ENCODE measurements around the gene NOD1. TPM values are rescaled to one million over a fixed set of nuclear protein-coding genes. Genes with fewer than 3 reads are reported as not detected.
"Not testable (repeated sequence)": the region's sequence is repeated elsewhere in the genome, so short reads cannot be mapped to it uniquely, and the experiment has no call there.

The NOD1 gene
- 32.7 TPM for total RNA-seq (ENCODE audit: unreplicated experiment)
- long read RNA-seq, full-length matches to known transcripts, result 1 of 7 reads
- long read RNA-seq, partial matches to known transcripts, result 3 of 7 reads
- long read RNA-seq, other reads (novel, unspliced or antisense), result 3 of 7 reads

- Mint-ChIP-seq H3K27me3 (ENCODE audit: unreplicated experiment) (peaks cover 8% of the 10 kb centered on the region), H3K27ac (ENCODE audit: unreplicated experiment) (peak within 1 kb of the TSS; percentile 88), H3K36me3 (ENCODE audit: low read depth, unreplicated experiment) (peaks cover 10% of the 10 kb centered on the region), H3K4me3 (ENCODE audit: unreplicated experiment) (peak within 1 kb of the TSS; percentile 94), H3K9me3 (ENCODE audit: unreplicated experiment) (no peaks in the 10 kb centered on the region), H3K4me1 (ENCODE audit: unreplicated experiment) (peaks cover 29% of the 10 kb centered on the region)
- DNase-seq (ENCODE audit: low spot score), result peak; percentile 69
- TF ChIP-seq CTCF (IDR thresholded peaks at IDR 0.05; ENCODE audit: unreplicated experiment), result no peak
Measured at GRCh38 chr7:30478349-30479201, at the start of gene NOD1. TSS of gene NOD1 (minus strand) at chr7:30478784. CDS start at chr7:30456921, 21,863 bp downstream.

- not testable (repeated sequence) for DNase-seq (ENCODE audit: low spot score); H3K36me3 Mint-ChIP-seq (ENCODE audit: low read depth, unreplicated experiment)
Measured at GRCh38 chr7:30527297-30527696, 48.7 kb upstream of the NOD1 start.

GRCh38 chr7:30526163-30526562, 47.6 kb upstream of the NOD1 start:
- Mint-ChIP-seq H3K27me3 (ENCODE audit: unreplicated experiment) (peaks cover 4% of the 10 kb centered on the region), H3K27ac (ENCODE audit: unreplicated experiment) (no peak overlapping the region), H3K9me3 (ENCODE audit: unreplicated experiment) (no peaks in the 10 kb centered on the region), H3K36me3 (ENCODE audit: low read depth, unreplicated experiment) (no peaks in the 10 kb centered on the region), H3K4me1 (ENCODE audit: unreplicated experiment) (peaks cover 2% of the 10 kb centered on the region), H3K4me3 (ENCODE audit: unreplicated experiment) (no peak overlapping the region)
- TF ChIP-seq CTCF (IDR thresholded peaks at IDR 0.05; ENCODE audit: unreplicated experiment), result no peak
- no peak for DNase-seq (ENCODE audit: low spot score)

More at GRCh38 chr7:30527297-30527696, 48.7 kb upstream of the NOD1 start:
- H3K4me1 Mint-ChIP-seq (ENCODE audit: unreplicated experiment); H3K27ac Mint-ChIP-seq (ENCODE audit: unreplicated experiment); H3K9me3 Mint-ChIP-seq (ENCODE audit: unreplicated experiment); H3K27me3 Mint-ChIP-seq (ENCODE audit: unreplicated experiment); H3K4me3 Mint-ChIP-seq (ENCODE audit: unreplicated experiment): not testable (repeated sequence)

- no peak for DNase-seq (ENCODE audit: low spot score)
Measured at GRCh38 chr7:30525429-30525828, 46.8 kb upstream of the NOD1 start.

GRCh38 chr7:30524545-30524944, 46.0 kb upstream of the NOD1 start:
- H3K4me3 Mint-ChIP-seq (ENCODE audit: unreplicated experiment), result no peak overlapping the region
- peaks cover 4% of the 10 kb centered on the region for H3K27me3 Mint-ChIP-seq (ENCODE audit: unreplicated experiment)
- no peak for DNase-seq (ENCODE audit: low spot score)
- peaks cover 8% of the 10 kb centered on the region for H3K4me1 Mint-ChIP-seq (ENCODE audit: unreplicated experiment)
- no peak overlapping the region for H3K27ac Mint-ChIP-seq (ENCODE audit: unreplicated experiment)
- TF ChIP-seq CTCF (IDR thresholded peaks at IDR 0.05; ENCODE audit: unreplicated experiment), result no peak
- H3K9me3 Mint-ChIP-seq (ENCODE audit: unreplicated experiment), result no peaks in the 10 kb centered on the region
- no peaks in the 10 kb centered on the region for H3K36me3 Mint-ChIP-seq (ENCODE audit: low read depth, unreplicated experiment)

More at GRCh38 chr7:30525429-30525828, 46.8 kb upstream of the NOD1 start:
- TF ChIP-seq CTCF (IDR thresholded peaks at IDR 0.05; ENCODE audit: unreplicated experiment), result no peak
- Mint-ChIP-seq H3K4me1 (ENCODE audit: unreplicated experiment) (peaks cover 7% of the 10 kb centered on the region), H3K27ac (ENCODE audit: unreplicated experiment) (no peak overlapping the region), H3K27me3 (ENCODE audit: unreplicated experiment) (peaks cover 4% of the 10 kb centered on the region), H3K4me3 (ENCODE audit: unreplicated experiment) (no peak overlapping the region), H3K36me3 (ENCODE audit: low read depth, unreplicated experiment) (no peaks in the 10 kb centered on the region), H3K9me3 (ENCODE audit: unreplicated experiment) (no peaks in the 10 kb centered on the region)
